Measurements from ENCODE around the gene FAM83C.
"Not testable (repeated sequence)": the region's sequence is repeated elsewhere in the genome, so short reads cannot be mapped to it uniquely, and the experiment has no call there.

FAM83C gene

DNA sequence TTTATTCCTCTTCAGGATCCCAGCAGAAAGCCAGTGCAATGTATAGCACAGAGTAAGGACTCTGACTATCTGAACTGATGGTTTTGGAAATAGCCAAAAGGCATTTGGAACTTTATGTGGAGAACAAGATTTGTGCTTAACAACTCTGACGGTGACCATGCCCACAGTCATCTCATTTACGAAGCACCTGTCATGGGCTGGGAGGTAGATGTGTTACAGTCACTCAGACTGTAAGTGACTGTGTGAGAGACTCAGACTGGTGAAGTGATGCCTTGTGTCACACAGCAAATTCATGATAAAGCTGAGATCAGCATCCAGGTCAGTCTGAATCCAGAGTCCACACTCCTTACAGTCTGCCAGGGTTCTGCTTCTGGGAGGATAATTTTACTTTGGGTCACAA is 23.9 kb upstream of the FAM83C start:
- DNase-seq, result no peak
- Histone ChIP-seq H3K4me3 (ENCODE audit: low read depth, low read length) (no peak overlapping the region), H3K27me3 (replicated peaks) (no peaks in the 10 kb centered on the region), H3K36me3 (replicated peaks) (no peaks in the 10 kb centered on the region), H3K27ac (peak overlapping the region; percentile 17)
- in situ Hi-C loops (cut with HindIII; ENCODE audit: low pct_ligation_motif_present, low sequenced_read_pairs), result no loop called here
- TF ChIP-seq, protein P1, sequence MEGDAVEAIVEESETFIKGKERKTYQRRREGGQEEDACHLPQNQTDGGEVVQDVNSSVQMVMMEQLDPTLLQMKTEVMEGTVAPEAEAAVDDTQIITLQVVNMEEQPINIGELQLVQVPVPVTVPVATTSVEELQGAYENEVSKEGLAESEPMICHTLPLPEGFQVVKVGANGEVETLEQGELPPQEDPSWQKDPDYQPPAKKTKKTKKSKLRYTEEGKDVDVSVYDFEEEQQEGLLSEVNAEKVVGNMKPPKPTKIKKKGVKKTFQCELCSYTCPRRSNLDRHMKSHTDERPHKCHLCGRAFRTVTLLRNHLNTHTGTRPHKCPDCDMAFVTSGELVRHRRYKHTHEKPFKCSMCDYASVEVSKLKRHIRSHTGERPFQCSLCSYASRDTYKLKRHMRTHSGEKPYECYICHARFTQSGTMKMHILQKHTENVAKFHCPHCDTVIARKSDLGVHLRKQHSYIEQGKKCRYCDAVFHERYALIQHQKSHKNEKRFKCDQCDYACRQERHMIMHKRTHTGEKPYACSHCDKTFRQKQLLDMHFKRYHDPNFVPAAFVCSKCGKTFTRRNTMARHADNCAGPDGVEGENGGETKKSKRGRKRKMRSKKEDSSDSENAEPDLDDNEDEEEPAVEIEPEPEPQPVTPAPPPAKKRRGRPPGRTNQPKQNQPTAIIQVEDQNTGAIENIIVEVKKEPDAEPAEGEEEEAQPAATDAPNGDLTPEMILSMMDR (IDR thresholded peaks at IDR 0.05; ENCODE audit: low read depth, low read length, missing control alignments), result no peak

DNA sequence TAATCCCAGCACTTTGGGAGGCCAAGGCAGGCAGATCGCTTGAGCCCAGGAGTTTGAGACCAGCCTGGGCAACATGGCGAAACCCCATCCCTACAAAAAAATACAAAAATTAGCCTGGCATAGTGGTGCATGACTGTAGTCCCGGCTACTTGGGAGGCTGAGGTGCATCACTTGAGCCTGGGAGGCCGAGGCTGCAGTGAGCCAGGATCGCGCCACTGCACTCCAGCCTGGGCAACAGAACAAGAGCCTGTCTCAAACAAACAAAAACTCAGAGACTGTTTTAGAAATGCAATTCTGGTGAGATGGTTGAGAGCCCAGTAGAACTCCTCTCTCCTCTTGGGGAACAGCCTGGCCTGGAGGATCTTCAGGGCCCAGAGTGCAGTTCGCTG is 23.4 kb upstream of the FAM83C start:
- H3K27ac ChIP-seq; H3K36me3 ChIP-seq (replicated peaks); DNase-seq; H3K4me3 ChIP-seq (ENCODE audit: low read depth, low read length); in situ Hi-C loops (cut with HindIII; ENCODE audit: low pct_ligation_motif_present, low sequenced_read_pairs); H3K27me3 ChIP-seq (replicated peaks): not testable (repeated sequence)

DNA sequence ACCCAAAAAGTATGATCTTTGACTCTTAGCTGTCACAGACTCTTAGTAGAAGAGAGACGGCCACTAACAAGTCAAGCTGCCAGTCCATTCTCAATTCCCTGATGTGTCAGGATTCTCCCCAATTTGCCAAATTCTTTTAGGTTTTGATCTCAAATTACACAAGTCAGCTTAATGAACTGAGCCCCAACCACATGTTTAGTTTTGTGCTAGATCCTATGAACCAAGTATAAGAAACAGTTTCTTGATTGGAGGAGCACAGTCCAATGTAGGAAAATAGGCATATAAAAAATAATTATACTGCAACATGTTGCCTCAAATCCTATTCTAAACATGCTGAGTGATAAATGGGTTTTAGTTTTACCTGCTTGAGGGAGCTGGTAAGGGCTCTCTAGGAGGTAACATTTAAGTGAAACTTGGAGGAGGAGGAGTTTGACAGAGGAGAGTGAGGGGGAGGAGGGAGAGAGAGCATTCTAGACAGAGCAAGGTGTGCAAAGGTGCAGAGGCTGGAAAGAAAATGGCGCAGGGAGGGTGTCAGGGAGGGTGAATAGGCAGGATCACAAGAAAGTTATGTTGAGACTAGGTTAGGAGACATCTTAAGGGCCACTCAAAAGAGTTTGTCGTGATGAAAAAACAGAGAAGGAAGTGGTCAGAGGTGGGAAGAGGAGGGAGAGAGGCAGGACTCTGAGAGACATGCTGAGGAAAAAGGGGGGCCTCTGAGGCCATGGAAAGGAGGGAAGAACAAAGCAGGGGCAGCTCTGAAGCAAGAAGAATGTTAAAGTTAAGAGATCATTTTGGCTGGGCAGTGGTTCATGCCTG is 22.8 kb upstream of the FAM83C start:
- TF ChIP-seq, protein P1 (IDR thresholded peaks at IDR 0.05; ENCODE audit: low read depth, low read length, missing control alignments), result no peak
- no peaks in the 10 kb centered on the region for H3K27me3 ChIP-seq (replicated peaks)
- in situ Hi-C loops (cut with HindIII; ENCODE audit: low pct_ligation_motif_present, low sequenced_read_pairs), result no loop called here
- no peaks in the 10 kb centered on the region for H3K36me3 ChIP-seq (replicated peaks)
- H3K27ac ChIP-seq, result no peak overlapping the region
- H3K4me3 ChIP-seq (ENCODE audit: low read depth, low read length), result no peak overlapping the region
- no peak for DNase-seq

DNA sequence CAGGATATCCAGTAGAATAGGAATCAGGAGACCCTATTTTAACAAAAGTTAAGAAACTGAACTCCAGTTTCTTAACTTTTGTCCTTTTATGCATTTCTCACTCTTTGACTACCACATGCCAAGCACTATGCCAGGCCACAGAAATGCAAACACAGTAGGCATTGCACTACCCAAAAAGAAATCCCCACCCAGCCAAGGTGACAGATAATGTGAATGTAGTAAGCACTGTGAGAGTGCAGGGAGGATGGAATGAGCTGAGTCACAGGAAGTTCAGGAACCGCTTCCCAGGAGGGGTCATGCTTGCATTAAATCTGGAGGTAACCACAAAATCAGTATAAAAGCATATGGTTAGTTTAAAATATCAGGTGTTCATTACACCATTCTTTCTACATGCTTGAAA is 20.1 kb upstream of the FAM83C start:
- peak; percentile 89 for DNase-seq
- H3K4me3 ChIP-seq (ENCODE audit: low read depth, low read length), result no peak overlapping the region
- in situ Hi-C loops (cut with HindIII; ENCODE audit: low pct_ligation_motif_present, low sequenced_read_pairs), result no loop called here
- peak overlapping the region; percentile 82 for H3K27ac ChIP-seq
- no peaks in the 10 kb centered on the region for H3K36me3 ChIP-seq (replicated peaks)
- H3K27me3 ChIP-seq (replicated peaks), result no peaks in the 10 kb centered on the region
- TF ChIP-seq, protein P1 (IDR thresholded peaks at IDR 0.05; ENCODE audit: low read depth, low read length, missing control alignments), result no peak

DNA sequence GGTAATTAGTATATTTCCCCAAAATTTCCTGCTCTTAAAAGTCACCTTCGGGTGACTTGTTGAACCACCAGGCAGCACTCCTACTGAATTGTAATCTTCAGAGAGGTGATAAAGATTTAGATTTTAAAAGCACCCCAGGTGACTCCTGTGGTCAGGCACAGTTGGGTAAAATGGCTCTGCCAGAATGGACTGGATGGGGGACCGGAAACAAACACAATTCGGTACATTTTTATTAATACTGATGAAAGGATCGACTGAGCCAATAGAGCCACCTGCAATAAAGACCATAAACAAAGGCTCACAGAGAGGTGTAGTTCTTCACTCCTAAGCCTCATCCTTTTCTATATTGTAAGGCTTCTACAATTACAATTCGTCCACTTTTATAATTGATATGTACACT is 19.6 kb upstream of the FAM83C start:
- Histone ChIP-seq H3K4me3 (ENCODE audit: low read depth, low read length) (no peak overlapping the region), H3K36me3 (replicated peaks) (no peaks in the 10 kb centered on the region), H3K27me3 (replicated peaks) (no peaks in the 10 kb centered on the region), H3K27ac (peak overlapping the region; percentile 82)
- DNase-seq, result no peak
- TF ChIP-seq, protein P1 (IDR thresholded peaks at IDR 0.05; ENCODE audit: low read depth, low read length, missing control alignments), result no peak
- in situ Hi-C loops (cut with HindIII; ENCODE audit: low pct_ligation_motif_present, low sequenced_read_pairs), result no loop called here

DNA sequence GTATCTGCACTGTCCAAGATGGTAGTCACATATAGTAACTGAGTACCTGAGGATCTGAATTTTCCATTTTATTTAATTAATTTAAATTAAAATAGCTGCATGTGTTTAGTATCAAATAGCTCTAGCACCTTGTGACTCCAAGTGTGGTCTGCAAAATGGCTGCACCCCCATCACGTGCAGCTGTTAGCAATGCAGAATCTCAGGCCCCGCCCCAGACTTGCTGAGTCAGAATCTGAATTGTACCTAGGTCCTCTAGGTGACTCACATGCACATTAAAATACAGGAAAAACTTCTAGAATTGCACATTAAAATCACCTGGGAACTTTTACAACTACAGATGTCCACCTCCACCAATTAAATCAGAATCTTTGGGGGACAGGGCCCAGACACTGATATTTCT is 19.2 kb upstream of the FAM83C start:
- Histone ChIP-seq H3K4me3 (ENCODE audit: low read depth, low read length) (no peak overlapping the region), H3K27me3 (replicated peaks) (no peaks in the 10 kb centered on the region), H3K36me3 (replicated peaks) (no peaks in the 10 kb centered on the region), H3K27ac (peak overlapping the region; percentile 82)
- DNase-seq, result no peak
- in situ Hi-C loops (cut with HindIII; ENCODE audit: low pct_ligation_motif_present, low sequenced_read_pairs), result no loop called here
- TF ChIP-seq, protein P1 (IDR thresholded peaks at IDR 0.05; ENCODE audit: low read depth, low read length, missing control alignments), result no peak

Data from brain microvascular endothelial cell (primary cell).